ENCODE measurements around the gene NDUFB6. TPM values are rescaled to one million over a fixed set of nuclear protein-coding genes. Genes with fewer than 3 reads are reported as not detected.
"Not testable (repeated sequence)": the region's sequence is repeated elsewhere in the genome, so short reads cannot be mapped to it uniquely, and the experiment has no call there.

Gene NDUFB6
- polyA plus RNA-seq, 6 donors from 2014 or later = 51.5 to 84.4 (median 60.3) TPM

- H3K36me3 Mint-ChIP-seq = peaks cover 8 to 12% of the 10 kb centered on the region in 2 donors
- DNase-seq (peak; percentile 68), ATAC-seq (ENCODE audit: low read depth in 2 of 2) (peak; percentile 80 to 84)
- peaks cover 30 to 51% (median 32%) of the 10 kb centered on the region in 3 donors for H3K4me1 Mint-ChIP-seq
- peaks cover 0 to 6% (median 3%) of the 10 kb centered on the region in 7 donors for H3K9me3 Mint-ChIP-seq
- H3K4me3 Mint-ChIP-seq = peak within 1 kb of the TSS; percentile 94 to 100 (median 98)
- no peaks in the 10 kb centered on the region for H3K27me3 Mint-ChIP-seq
- H3K27ac Mint-ChIP-seq = peak within 1 kb of the TSS; percentile 93 to 98 (median 95)
Observed at GRCh38 chr9:32526041-32526706, 46.8 kb downstream of the NDUFB6 start, which contains the start of gene RIGI. Gene RIGI, minus strand, starts transcription at chr9:32526196. Its CDS starts 30 bp downstream, at chr9:32526166.

- no peak for DNase-seq
- peaks cover 8 to 12% of the 10 kb centered on the region in 2 donors for H3K36me3 Mint-ChIP-seq
- H3K9me3 Mint-ChIP-seq = peaks cover 0 to 5% (median 1%) of the 10 kb centered on the region in 7 donors
- peak in 1 of 2 donors; percentile 4 for ATAC-seq (ENCODE audit: low read depth in 2 of 2)
- peak overlapping the region; percentile 94 to 100 (median 98) for H3K4me3 Mint-ChIP-seq
- H3K27ac Mint-ChIP-seq = peak overlapping the region; percentile 93 to 98 (median 95)
- no peaks in the 10 kb centered on the region for H3K27me3 Mint-ChIP-seq
- H3K4me1 Mint-ChIP-seq = peaks cover 30 to 51% (median 32%) of the 10 kb centered on the region in 3 donors
Observed at GRCh38 chr9:32525709-32526030, 47.3 kb downstream of the NDUFB6 start.

GRCh38 chr9:32524892-32525708 lies 47.9 kb downstream of the NDUFB6 start:
- ATAC-seq (ENCODE audit: low read depth in 2 of 2) (peak in 1 of 2 donors; percentile 19), DNase-seq (no peak)
- Mint-ChIP-seq H3K27me3 (no peaks in the 10 kb centered on the region), H3K4me3 (peak overlapping the region; percentile 94 to 100 (median 98)), H3K36me3 (peaks cover 8 to 12% of the 10 kb centered on the region in 2 donors), H3K4me1 (peaks cover 30 to 51% (median 32%) of the 10 kb centered on the region in 3 donors), H3K27ac (peak overlapping the region; percentile 93 to 98 (median 95)), H3K9me3 (peaks cover 0 to 5% (median 0%) of the 10 kb centered on the region in 7 donors)

GRCh38 chr9:32524558-32524891 lies 48.4 kb downstream of the NDUFB6 start:
- not testable (repeated sequence) for DNase-seq; ATAC-seq (ENCODE audit: low read depth in 2 of 2); H3K27me3 Mint-ChIP-seq; H3K9me3 Mint-ChIP-seq
- peaks cover 30 to 51% (median 32%) of the 10 kb centered on the region in 3 donors for H3K4me1 Mint-ChIP-seq
- peak overlapping the region; percentile 74 to 100 (median 98) for H3K4me3 Mint-ChIP-seq
- H3K27ac Mint-ChIP-seq = peak overlapping the region in 4 of 6 donors; percentile 5 to 98 (median 96)
- H3K36me3 Mint-ChIP-seq = peaks cover 8 to 12% of the 10 kb centered on the region in 2 donors

- H3K27me3 Mint-ChIP-seq = no peaks in the 10 kb centered on the region
- peaks cover 30 to 51% (median 32%) of the 10 kb centered on the region in 3 donors for H3K4me1 Mint-ChIP-seq
- peaks cover 0 to 5% (median 0%) of the 10 kb centered on the region in 7 donors for H3K9me3 Mint-ChIP-seq
- ATAC-seq (ENCODE audit: low read depth in 2 of 2) = no peak
- H3K27ac Mint-ChIP-seq = peak overlapping the region in 3 of 6 donors; percentile 5 to 74 (median 65)
- peaks cover 8 to 12% of the 10 kb centered on the region in 2 donors for H3K36me3 Mint-ChIP-seq
- no peak for DNase-seq
- H3K4me3 Mint-ChIP-seq = peak overlapping the region in 5 of 8 donors; percentile 2 to 99 (median 80)
Observed at GRCh38 chr9:32523910-32524309, 49.0 kb downstream of the NDUFB6 start.

GRCh38 chr9:32518276-32518675 lies 54.7 kb downstream of the NDUFB6 start:
- H3K27me3 Mint-ChIP-seq = no peaks in the 10 kb centered on the region
- peaks cover 22 to 38% (median 31%) of the 10 kb centered on the region in 3 donors for H3K4me1 Mint-ChIP-seq
- ATAC-seq (ENCODE audit: low read depth in 2 of 2) = no peak
- DNase-seq = no peak
- H3K9me3 Mint-ChIP-seq = peaks cover 0 to 8% (median 6%) of the 10 kb centered on the region in 7 donors
- peaks cover 17 to 19% of the 10 kb centered on the region in 2 donors for H3K36me3 Mint-ChIP-seq
- H3K4me3 Mint-ChIP-seq = no peak overlapping the region
- H3K27ac Mint-ChIP-seq = no peak overlapping the region

- Mint-ChIP-seq H3K4me1 (peaks cover 25 to 39% (median 38%) of the 10 kb centered on the region in 3 donors), H3K27ac (peak overlapping the region in 2 of 6 donors; percentile 13 to 72), H3K9me3 (peaks cover 0 to 8% (median 6%) of the 10 kb centered on the region in 7 donors), H3K36me3 (peaks cover 12 to 14% of the 10 kb centered on the region in 2 donors), H3K4me3 (no peak overlapping the region), H3K27me3 (no peaks in the 10 kb centered on the region)
- no peak for ATAC-seq (ENCODE audit: low read depth in 2 of 2)
- DNase-seq = no peak
Observed at GRCh38 chr9:32516241-32516640, 56.7 kb downstream of the NDUFB6 start.

GRCh38 chr9:32508728-32509127 lies 64.2 kb downstream of the NDUFB6 start:
- H3K9me3 Mint-ChIP-seq = peaks cover 0 to 4% (median 0%) of the 10 kb centered on the region in 7 donors
- ATAC-seq (ENCODE audit: low read depth in 2 of 2) = no peak
- H3K27me3 Mint-ChIP-seq = no peaks in the 10 kb centered on the region
- peaks cover 25 to 41% (median 40%) of the 10 kb centered on the region in 3 donors for H3K4me1 Mint-ChIP-seq
- no peaks in the 10 kb centered on the region for H3K36me3 Mint-ChIP-seq
- H3K27ac Mint-ChIP-seq = no peak overlapping the region
- DNase-seq = no peak
- no peak overlapping the region for H3K4me3 Mint-ChIP-seq

- H3K9me3 Mint-ChIP-seq = no peaks in the 10 kb centered on the region
- ATAC-seq (ENCODE audit: low read depth in 2 of 2) (no peak), DNase-seq (no peak)
- peak overlapping the region in 1 of 6 donors; percentile 60 for H3K27ac Mint-ChIP-seq
- no peaks in the 10 kb centered on the region for H3K27me3 Mint-ChIP-seq
- peaks cover 5 to 23% of the 10 kb centered on the region in 2 donors for H3K36me3 Mint-ChIP-seq
- H3K4me1 Mint-ChIP-seq = peaks cover 0 to 11% (median 7%) of the 10 kb centered on the region in 3 donors
- H3K4me3 Mint-ChIP-seq = no peak overlapping the region
Observed at GRCh38 chr9:32503008-32503407, 70.0 kb downstream of the NDUFB6 start.

Other genes with a start within 250 kb of the NDUFB6 start
- 10 to 100 TPM in 1 of 6 donors, 1 to 10 TPM in 5; 6.2 to 10.4 (median 7.4) TPM for gene ACO1, start 188.5 kb downstream of the NDUFB6 start, polyA plus RNA-seq (ENCODE audit: low read depth in 6 of 6)
- 10 to 100 TPM in 5 of 6 donors, 1 to 10 TPM in 1; 7.9 to 21.5 (median 17.9) TPM for gene RIGI, start 47.0 kb downstream of the NDUFB6 start, polyA plus RNA-seq (ENCODE audit: low read depth in 6 of 6)
- 100 to 1,000 TPM in 1 of 6 donors, 10 to 100 TPM in 5; 28.8 to 107 (median 80.0) TPM for gene SMIM27, start 20.8 kb downstream of the NDUFB6 start, polyA plus RNA-seq (ENCODE audit: low read depth in 6 of 6)
- 10 to 100 TPM; 22.5 to 39.9 (median 26.9) TPM for gene TOPORS, start 20.6 kb downstream of the NDUFB6 start, polyA plus RNA-seq (ENCODE audit: low read depth in 6 of 6)
- not detected for gene TAF1L, start 62.5 kb upstream of the NDUFB6 start, polyA plus RNA-seq (ENCODE audit: low read depth in 6 of 6)
- gene TMEM215, start 210.4 kb upstream of the NDUFB6 start, polyA plus RNA-seq (ENCODE audit: low read depth in 6 of 6) = not detected